Testis (tissue), 3 donors: ENCODE measurements around the gene N4BP2. TPM values are rescaled to one million over a fixed set of nuclear protein-coding genes. Genes with fewer than 3 reads are reported as not detected.

Experiments used
- DNase-seq: peaks from one replicate; pipeline ENCODE4 v3.0.0-alpha.2; 2019
- H3K27ac ChIP-seq, 2 donors: fragments of 200-600 bp; sonication (generic); one replicate each; pipeline ENCODE4 v1.5.1; 2019
- H3K27me3 ChIP-seq: fragments of 200-600 bp; sonication (generic); one replicate; pipeline ENCODE4 v1.5.1; 2019
- H3K36me3 ChIP-seq: fragments of 200-600 bp; sonication (generic); one replicate; pipeline ENCODE4 v1.5.1; 2017; ENCODE audit warnings: low read depth; ENCODE audit errors: missing control alignments
- H3K4me1 ChIP-seq: fragments of 200-600 bp; sonication (generic); one replicate; pipeline ENCODE4 v1.5.1; 2019
- H3K4me3 ChIP-seq, 2 donors: fragments of 200-600 bp; sonication (generic); one replicate each; pipeline ENCODE4 v1.5.1; 2017 to 2019
- H3K9me3 ChIP-seq: fragments of 200-600 bp; sonication (generic); one replicate; pipeline ENCODE4 v1.5.1; 2017
- POLR2A ChIP-seq: fragments of 450-650 bp; IDR thresholded peaks from one replicate; pipeline ENCODE4 v1.6.1; 2017; ENCODE audit warnings: antibody characterized with exemption, mild to moderate bottlenecking, moderate library complexity
- WGBS, 2 donors: methylation state at CpG; one replicate each; pipeline ENCODE4 v1.1.5; 2018; 5-methylcytosine and 5-hydroxymethylcytosine counted together
- intact Hi-C: fragments of 100-400 bp; cut with DNase I; formaldehyde crosslinking; loops from one replicate; pipeline ENCODE4 v1.15.1; 2023; ENCODE audit warnings: low total_unique reads
- polyA plus RNA-seq: library from polyadenylated mRNA; stranded (reverse); fragments of 350-450 nt; fragmentation: Illumina TruSeq; extraction: RNeasy Lipid Tissue Mini Kit (QIAGEN cat#74804); gene quantifications from one replicate; pipeline ENCODE4 v1.2.3, GENCODE V29; 2014; ENCODE audit warnings: low read depth, low replicate concordance; ENCODE audit not compliant: insufficient read depth
- total RNA-seq, 2 donors: library from RNA; depleted of rRNA; stranded (reverse); fragments of >200 nt; gene quantifications; one replicate each; pipeline ENCODE4 v1.2.3, GENCODE V29; 2016
- TF ChIP-seq, protein P1 (sequence below), 3 experiments: fragments of 450-650 bp in 2 of 3; fragments of 200-600 bp in 1 of 3; sonication (generic) in 1 of 3; IDR thresholded peaks; one replicate each; pipeline ENCODE4 v1.5.1; 2016 to 2019; ENCODE audit warnings: antibody characterized with exemption in 3 of 3, mild to moderate bottlenecking in 2 of 3, moderate library complexity in 1 of 3

N4BP2 gene
- total and polyA plus RNA-seq, 3 donors from 2014 or later, result 3.9 to 14.6 (median 8.5) TPM

- no peak for DNase-seq
- H3K27ac ChIP-seq, result no peak overlapping the region
- no peak overlapping the region for H3K4me3 ChIP-seq
- TF ChIP-seq, protein P1, sequence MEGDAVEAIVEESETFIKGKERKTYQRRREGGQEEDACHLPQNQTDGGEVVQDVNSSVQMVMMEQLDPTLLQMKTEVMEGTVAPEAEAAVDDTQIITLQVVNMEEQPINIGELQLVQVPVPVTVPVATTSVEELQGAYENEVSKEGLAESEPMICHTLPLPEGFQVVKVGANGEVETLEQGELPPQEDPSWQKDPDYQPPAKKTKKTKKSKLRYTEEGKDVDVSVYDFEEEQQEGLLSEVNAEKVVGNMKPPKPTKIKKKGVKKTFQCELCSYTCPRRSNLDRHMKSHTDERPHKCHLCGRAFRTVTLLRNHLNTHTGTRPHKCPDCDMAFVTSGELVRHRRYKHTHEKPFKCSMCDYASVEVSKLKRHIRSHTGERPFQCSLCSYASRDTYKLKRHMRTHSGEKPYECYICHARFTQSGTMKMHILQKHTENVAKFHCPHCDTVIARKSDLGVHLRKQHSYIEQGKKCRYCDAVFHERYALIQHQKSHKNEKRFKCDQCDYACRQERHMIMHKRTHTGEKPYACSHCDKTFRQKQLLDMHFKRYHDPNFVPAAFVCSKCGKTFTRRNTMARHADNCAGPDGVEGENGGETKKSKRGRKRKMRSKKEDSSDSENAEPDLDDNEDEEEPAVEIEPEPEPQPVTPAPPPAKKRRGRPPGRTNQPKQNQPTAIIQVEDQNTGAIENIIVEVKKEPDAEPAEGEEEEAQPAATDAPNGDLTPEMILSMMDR (IDR thresholded peaks at IDR 0.05), result no peak
- TF ChIP-seq POLR2A, result no peak
- 92 to 94% methylated on average over 4 of the region's 4 CpGs for WGBS, 2 donors
- H3K27me3 ChIP-seq, result no peaks in the 10 kb centered on the region
- intact Hi-C loops, result no loop called here
- H3K4me1 ChIP-seq, result no peaks in the 10 kb centered on the region
- no peaks in the 10 kb centered on the region for H3K36me3 ChIP-seq
- H3K9me3 ChIP-seq, result no peaks in the 10 kb centered on the region
These were observed 100.8 kb downstream of the N4BP2 start for GRCh38 chr4:40157436-40157835.

DNA sequence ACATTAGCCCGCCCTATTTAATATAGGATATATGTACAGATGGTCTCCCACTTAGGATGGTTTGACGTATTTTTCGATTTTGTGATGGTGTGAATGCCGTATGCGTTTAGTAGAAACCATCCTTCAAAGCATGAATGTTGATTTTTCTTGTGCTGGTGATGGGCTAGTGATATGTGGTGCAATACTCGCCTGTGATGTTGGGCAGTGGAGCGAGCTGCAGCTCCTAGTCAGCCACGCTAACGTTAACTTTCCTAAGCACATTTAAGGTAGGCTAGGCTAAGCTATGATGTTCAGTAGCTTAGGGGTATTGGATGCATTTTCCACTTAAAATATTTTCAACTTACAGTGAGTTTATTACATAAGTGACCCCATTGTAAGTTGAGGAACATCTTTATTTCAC, 103.6 kb downstream of the N4BP2 start:
- intact Hi-C loops, result no loop called here
- Histone ChIP-seq H3K9me3 (no peaks in the 10 kb centered on the region), H3K4me1 (no peaks in the 10 kb centered on the region), H3K4me3 (no peak overlapping the region), H3K27me3 (no peaks in the 10 kb centered on the region), H3K36me3 (peaks cover 2% of the 10 kb centered on the region), H3K27ac (no peak overlapping the region)
- no peak for DNase-seq
- TF ChIP-seq POLR2A, result no peak
- TF ChIP-seq, protein P1 (IDR thresholded peaks at IDR 0.05), result no peak
- WGBS, 2 donors, result 94 to 97% methylated on average over 9 of the region's 9 CpGs

GRCh38 chr4:40164459-40164858, 107.8 kb downstream of the N4BP2 start:
- intact Hi-C loops, result no loop called here
- DNase-seq, result no peak

GRCh38 chr4:40165916-40166315, 109.3 kb downstream of the N4BP2 start:
- TF ChIP-seq, protein P1 (IDR thresholded peaks at IDR 0.05), result no peak
- no peak for TF ChIP-seq POLR2A
- WGBS, 2 donors, result 89 to 91% methylated on average over 1 of the region's 1 CpG
- no peaks in the 10 kb centered on the region for H3K9me3 ChIP-seq

More at GRCh38 chr4:40164459-40164858, 107.8 kb downstream of the N4BP2 start:
- H3K36me3 ChIP-seq, result peaks cover 2% of the 10 kb centered on the region
- WGBS, 2 donors, result 71 to 93% methylated on average over 3 of the region's 3 CpGs
- TF ChIP-seq, protein P1 (IDR thresholded peaks at IDR 0.05), result no peak
- TF ChIP-seq POLR2A, result no peak
- no peaks in the 10 kb centered on the region for H3K27me3 ChIP-seq
- H3K4me3 ChIP-seq, result no peak overlapping the region
- no peaks in the 10 kb centered on the region for H3K9me3 ChIP-seq
- H3K4me1 ChIP-seq, result no peaks in the 10 kb centered on the region
- H3K27ac ChIP-seq, result no peak overlapping the region

GRCh38 chr4:40168070-40168469, 111.4 kb downstream of the N4BP2 start:
- no peak for TF ChIP-seq POLR2A
- TF ChIP-seq, protein P1 (IDR thresholded peaks at IDR 0.05), result no peak
- intact Hi-C loops, result no loop called here
- Histone ChIP-seq H3K4me3 (no peak overlapping the region), H3K9me3 (no peaks in the 10 kb centered on the region), H3K27me3 (no peaks in the 10 kb centered on the region), H3K4me1 (no peaks in the 10 kb centered on the region), H3K27ac (no peak overlapping the region), H3K36me3 (peaks cover 2% of the 10 kb centered on the region)
- no peak for DNase-seq

More at GRCh38 chr4:40165916-40166315, 109.3 kb downstream of the N4BP2 start:
- Histone ChIP-seq H3K4me3 (no peak overlapping the region), H3K27me3 (no peaks in the 10 kb centered on the region), H3K27ac (no peak overlapping the region), H3K36me3 (peaks cover 2% of the 10 kb centered on the region), H3K4me1 (no peaks in the 10 kb centered on the region)
- DNase-seq, result no peak
- intact Hi-C loops, result no loop called here
